Ramos (cell line): Measurements from ENCODE around the gene NMT2.
"Not testable (repeated sequence)": the region's sequence is repeated elsewhere in the genome, so short reads cannot be mapped to it uniquely, and the experiment has no call there.

Experiments
- in situ Hi-C: fragments of 300-500 bp; cut with MboI; formaldehyde crosslinking; loops from one replicate; pipeline ENCODE4 v1.14.3; 2022; ENCODE audit warnings: low sequenced_read_pairs; ENCODE audit not compliant: unreplicated experiment

Gene NMT2

DNA sequence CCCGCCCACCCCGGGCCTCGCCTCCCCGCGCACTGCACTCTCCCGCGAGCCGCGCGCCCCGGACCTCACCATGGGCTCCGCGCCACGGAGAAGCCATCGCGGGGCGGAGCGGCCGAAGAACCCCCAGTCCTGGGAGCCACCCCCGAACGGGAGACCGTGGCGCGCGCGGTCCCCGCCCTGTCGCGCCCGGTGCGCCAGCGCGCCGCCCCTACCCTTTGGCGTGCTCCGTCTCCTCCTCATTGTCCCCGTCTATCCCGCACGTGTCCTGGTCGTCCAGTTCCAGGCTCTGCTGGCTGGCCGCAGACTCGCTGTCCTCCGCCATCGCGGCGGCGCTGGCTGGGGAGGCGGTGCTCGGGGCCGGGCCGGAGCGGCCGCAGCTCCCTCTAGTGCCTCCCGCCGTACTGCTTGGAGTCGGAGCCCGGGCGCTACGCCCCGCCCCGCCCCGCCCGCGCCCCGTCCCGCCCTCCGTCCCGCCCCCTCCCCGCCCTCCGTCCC lies at the start of gene NMT2:
NMT2 (minus strand) TSS at position 403 of the 495 bp plus-strand sequence; CDS start at position 322, 81 bp downstream.
- in situ Hi-C loops, result no loop called here

DNA sequence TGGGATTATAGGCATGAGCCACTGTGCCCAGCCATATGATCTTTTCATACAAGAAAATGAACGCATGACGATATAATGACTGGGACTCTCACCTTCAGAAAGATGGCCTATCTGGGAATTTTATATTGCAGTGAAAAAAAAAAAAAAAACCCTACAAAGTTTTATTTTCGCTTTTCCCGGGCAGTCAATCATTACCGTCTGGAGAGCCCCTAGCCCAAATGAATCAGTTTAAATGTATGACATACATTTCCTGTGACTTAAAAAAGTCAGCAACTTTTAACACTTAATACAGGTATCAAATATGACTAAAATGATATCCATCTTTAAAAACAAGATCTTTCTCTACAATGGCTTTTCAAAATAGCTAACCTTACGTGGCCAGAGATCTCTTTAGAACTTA lies 48.2 kb upstream of the NMT2 start:
- in situ Hi-C loops, result no loop called here

DNA sequence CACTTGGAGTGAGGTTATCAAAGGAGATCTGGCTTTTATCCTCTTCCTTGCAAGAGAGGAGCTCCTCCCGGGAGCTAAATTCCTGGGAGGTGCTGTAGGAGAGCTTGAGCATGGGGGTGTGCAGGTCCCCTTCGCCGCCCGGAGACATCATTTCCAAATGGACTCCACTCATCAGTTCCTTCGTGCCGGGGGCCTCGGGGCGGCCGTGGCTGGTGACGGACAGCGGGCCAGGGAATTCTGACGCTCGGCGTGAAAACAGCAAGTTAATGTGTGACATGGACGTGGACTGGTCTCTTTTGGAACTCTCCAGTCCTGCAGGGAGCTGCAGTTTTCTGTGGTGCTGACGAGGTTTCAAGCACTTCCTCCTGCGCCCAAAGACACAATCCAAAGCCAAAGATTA lies 45.7 kb upstream of the NMT2 start:
- in situ Hi-C loops, result no loop called here

DNA sequence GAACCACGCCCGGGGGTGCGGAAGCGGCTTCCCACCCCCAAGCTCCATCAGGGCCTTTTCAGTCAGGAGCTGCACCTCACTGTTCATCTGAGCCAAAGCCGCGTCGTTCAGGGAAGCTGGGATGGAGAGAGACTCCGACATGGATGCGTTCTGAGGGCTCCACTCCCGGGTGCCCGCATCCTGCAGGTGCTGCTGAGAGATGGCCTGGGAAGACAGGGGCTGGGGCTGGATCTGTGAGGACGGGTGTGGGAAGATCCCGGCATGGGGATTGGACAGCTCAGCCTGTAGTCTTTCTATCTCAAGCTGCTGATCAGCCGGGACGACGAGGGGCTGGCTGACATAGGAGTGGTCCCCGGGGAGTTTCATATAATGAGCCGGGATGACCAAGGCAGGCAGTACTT lies 45.0 kb upstream of the NMT2 start:
- in situ Hi-C loops, result no loop called here

DNA sequence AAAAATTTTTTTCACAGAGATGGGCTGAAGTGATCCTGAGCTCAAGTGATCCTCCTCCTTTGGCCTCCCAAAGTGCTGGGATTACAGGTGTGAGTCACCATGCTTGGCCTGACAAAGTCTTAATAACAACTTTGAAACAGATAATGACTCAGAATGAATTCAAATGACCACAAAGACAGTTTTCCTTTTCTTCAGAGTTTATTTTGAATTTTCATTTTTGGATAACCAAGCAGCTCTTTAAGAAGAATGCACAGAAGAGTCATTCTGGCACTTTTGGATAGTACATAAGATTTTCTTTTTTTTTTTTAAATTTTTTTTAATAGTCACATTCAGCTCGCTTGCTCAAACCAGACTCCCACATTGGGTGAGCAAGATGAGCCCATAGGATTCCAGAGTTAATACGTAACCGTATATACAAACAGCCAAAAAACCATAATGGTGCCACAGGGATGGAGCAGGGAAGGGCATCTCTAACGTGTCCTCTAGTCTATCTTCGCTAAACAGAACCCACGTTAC lies 43.0 kb upstream of the NMT2 start:
- in situ Hi-C loops, result no loop called here

DNA sequence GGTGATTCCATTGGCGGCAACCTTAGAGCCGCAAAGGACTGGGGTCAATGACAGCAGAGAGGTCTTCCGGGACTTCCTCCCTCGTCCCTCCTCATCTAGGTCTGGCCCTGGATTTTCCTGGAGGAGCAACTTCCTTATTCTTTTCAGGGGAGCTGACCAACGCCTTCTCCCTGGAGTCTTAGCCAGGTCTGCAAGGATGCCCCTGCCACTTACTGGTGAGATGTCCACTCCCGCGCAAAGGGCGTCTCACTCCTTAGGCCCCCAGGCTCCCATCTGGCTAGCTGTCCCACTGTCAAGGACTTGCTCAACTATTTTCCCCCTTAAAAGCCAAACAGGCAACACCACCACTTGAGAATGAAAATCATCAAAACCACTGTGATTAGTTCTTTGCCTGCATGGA lies 42.0 kb upstream of the NMT2 start:
- in situ Hi-C loops, result no loop called here

DNA sequence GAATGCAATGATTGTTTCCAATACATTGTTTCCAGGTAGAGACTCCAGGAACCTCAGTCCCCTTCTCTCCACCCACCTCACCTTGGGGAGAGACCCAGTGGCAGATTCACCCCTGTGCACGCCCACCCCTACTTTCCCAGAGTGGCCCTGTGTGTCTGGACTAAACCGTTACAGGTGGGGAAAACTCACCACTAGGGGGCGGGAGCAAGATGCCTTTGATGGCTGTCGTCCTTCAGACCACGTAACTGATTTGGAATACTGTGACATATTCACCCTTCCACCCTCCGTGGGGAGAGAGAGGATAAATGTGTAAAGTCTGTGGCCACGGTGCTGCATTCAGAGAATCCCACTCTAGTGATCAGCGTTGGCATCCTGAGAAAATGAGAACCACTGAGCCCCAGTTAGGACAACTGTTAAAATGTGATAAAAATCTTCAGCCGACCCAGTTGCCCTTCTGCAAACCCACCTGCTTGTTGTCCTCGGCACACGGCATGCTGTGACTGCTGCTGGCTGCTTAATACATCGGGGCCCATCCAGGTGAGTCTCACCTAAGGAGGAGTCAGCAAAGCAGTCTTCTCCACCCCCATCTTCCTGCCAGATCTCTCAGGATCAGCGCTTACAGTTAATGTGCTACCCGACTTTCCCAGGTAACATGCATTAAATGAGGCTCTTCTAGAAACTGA lies 41.5 kb upstream of the NMT2 start:
- in situ Hi-C loops, result no loop called here

DNA sequence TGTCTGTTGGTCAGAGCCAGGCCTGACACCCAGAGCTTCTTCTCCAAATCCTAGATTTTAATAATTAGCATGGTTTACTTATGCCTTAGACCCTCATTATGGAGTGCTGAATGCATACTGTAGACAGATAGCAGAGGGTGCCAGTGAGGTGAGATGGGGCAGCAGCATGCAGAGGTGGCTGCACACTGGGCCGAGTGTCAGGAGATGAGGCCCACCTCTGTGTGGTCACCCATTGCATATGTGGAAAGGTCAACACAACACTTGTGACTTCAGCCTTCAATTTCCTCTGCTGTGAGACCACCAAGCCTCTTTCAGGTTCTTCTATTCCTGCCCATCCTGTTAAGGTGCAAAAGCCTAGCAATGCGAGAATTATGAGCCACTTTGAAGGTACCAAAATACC lies 39.7 kb upstream of the NMT2 start:
- in situ Hi-C loops, result no loop called here

DNA sequence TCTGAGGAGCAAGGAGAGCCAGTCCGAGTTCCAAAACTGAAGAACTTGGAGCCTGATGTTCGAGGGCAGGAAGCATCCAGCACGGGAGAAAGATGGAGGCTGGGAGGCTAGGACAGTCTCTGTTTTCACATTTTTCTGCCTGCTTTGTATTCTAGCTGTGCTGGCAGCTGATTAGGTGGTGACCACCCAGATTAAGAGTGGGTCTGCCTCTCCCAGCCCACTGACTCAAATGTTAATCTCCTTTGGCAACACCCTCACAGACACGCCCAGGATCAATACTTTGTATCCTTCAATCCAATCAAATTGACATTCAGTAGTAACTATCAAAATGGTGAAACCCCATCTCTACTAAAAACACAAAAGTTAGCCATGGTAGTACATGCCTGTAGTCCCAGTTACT lies 38.9 kb upstream of the NMT2 start:
- in situ Hi-C loops, result not testable (repeated sequence)

DNA sequence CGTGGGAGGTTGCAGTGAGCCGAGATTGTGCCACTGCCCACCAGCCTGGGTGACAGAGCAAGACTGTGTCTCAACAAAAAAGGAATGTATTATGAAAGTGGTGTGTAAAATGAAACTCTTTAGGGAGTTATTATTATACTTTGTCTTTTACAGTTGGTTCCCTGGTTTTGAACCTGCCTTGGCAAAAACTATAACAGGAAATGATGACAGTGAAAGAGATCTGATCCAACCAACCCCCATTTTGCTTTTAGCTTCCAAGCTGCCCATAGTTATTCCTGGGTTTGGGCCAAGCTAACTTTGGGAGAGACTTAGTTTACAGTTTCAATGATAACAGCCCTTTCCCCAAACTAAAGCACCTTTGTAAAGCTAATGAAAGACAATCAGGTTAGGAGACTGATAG lies 34.1 kb upstream of the NMT2 start:
- in situ Hi-C loops, result no loop called here

DNA sequence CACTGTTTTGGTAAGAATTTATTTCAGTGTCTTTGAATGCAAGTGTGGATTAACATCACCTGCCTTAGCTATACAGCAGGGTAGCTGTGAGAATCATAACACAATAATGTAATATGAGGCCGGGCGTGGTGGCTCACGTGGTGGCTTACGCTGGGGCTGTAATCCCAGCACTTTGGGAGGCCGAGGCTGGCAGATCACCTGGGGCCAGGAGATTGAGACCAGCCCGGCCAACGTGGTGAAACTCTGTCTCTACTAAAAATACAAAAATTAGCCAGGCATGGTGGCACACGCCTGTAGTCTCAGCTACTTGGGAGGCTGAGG lies 33.8 kb upstream of the NMT2 start:
- in situ Hi-C loops, result not testable (repeated sequence)

DNA sequence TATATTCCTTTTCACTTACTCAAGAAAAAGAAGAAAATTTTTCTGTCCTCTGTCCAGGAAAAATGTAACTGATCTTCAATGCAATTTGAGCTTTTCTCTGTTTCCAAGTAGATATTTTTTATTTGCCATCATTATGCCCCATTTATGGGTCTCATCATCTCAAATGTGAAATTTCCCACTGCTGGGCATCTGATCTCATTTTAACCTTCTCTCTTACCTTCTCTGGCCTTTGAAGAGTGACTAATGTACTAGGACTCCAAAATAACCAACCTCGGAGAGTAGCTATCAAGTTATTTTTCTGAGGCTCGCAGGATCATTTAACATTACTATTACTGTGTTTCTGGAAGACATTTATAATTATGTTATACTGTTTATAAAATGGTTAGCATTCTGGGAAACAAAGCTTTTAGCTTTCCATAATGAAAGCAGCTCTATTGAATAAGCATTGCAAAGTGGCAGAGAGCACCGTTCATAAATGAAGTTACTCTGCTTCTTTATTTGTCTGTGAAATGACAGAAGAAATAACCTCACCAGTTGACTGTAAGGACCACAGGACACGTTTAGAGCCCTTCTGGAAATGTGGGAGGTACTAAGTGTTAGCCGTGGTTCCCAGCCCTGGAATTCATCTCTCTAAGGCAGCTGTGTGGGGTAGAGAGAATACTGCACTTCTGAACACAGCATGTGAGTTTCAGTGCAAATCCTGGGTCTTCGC lies 33.3 kb upstream of the NMT2 start:
- in situ Hi-C loops, result no loop called here

DNA sequence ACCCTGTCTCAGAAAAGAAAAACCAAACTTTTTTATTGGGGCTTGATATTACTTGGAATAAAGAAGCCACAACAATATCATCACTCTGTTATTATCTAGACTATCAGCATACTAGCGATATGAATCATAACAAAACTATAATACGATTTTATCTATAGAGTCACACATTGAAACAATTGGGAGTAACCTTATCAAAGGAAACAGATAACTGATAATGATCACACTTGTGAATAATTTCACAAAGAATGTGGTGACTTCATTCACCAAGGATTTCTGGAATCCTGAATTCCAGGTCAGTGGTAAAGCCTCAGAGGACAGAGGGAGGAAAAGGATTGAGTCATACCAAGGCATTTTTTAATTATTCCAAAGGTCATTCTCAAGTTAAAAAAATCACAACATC lies 32.1 kb upstream of the NMT2 start:
- in situ Hi-C loops, result no loop called here

DNA sequence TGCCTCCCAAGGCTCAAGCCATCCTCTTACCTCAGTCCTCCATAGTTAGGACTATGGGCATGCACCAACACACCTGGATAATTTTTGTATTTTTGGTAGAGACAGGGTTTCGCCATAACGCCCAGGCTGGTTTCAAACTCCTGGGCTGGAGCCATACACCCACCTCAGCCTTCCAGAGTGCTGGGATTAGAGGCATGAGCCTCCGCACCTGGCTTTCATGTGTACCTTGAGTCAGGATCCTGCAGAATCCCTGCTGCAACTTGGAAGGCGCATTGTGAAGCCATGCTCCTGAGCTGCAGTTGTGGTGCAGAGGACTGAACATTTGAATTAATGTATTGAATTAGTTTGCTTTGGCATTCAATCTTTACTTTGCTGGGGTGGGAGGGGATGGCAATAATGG lies 29.4 kb upstream of the NMT2 start:
- in situ Hi-C loops, result no loop called here

DNA sequence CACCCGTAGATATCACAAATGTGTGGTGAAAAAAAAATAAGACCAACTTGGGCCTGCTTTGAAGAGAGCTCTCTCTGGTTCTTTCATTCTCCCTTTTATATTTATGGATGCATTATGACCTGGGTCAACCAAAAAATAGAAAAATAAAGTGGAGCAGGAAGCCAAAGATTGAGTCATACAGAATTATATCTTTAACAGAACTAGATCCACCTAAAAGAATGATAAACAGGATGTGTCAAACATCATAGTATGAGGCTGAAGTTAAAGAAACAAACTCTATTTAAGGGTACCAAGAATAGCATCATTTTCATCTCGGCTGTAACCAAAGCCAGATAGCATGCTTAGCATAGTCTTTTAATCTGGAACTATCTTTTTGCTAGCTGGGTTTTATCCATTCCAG lies 28.8 kb upstream of the NMT2 start:
- in situ Hi-C loops, result no loop called here

DNA sequence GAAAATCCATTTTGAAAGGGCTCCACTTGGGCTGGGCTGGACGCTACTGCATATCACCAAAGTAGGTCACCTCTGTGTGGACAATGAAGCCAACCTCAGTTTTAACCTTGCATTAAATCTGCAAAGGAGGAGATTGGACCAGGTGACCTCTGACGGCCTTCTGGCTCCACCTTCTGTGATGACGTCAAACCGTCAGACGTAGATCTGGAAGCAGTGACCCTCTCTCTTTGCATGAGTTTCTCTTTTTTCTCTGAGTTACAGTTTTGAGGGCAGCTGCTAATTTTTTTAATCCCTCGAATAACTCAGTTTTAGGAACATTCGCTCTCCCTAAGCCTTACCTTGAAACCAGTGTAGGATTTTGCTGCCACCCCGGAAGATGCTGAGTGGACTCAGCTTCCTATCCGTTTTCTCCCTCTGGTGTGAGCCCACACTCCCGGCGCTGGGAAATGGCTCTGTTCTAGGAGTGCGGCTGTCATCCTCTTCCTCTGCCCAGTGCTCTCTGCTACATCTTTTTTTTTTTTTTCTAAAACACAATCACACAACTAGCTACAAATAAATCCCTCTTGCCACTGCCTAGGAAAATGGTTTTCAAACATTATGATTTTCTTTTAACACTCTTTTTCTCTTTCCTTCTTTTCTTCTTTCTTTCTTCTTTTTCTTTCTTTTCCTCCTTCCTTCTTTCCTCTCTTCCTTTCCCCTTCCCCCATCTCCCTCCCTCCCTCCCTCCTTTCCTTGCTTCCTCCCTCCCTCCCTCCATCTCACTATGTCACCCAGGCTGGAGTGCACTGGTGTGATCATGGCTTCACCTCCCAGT lies 27.7 kb upstream of the NMT2 start:
- in situ Hi-C loops, result no loop called here

DNA sequence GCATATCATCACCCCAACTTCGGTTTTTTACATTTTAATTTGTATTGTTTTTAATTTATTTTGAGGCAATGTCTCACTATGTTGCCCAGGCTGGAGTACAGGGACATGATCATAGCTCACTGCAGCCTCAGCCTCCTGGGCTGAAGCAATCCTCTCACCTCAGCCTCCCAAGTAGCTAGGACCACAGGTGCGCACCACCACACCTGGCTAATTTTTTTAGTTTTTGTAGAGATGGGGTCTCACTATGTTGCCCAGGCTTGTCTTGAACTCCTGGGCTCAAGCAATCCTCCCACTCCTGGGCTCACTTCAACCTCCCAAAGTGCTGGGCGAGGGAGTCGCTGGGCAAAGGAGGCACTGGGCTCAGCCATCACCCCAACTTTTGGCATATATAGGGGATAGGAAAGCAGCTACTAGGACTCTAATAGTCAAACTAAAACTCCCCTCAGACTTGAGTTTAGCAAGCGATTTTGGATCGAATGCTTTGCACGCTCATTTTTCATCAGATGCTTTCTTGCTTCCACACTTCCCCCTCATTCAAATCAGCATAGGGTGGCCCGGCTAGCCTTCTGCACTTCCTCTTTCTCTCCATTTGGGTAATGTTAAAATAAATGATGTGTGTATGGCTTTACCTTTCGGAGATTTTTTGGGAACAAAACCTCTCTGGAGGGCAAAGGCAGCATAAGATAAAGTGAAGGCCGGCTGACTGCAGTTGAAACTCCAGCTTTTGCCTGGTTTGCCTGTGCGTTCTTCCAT lies 20.8 kb upstream of the NMT2 start:
- in situ Hi-C loops, result no loop called here

DNA sequence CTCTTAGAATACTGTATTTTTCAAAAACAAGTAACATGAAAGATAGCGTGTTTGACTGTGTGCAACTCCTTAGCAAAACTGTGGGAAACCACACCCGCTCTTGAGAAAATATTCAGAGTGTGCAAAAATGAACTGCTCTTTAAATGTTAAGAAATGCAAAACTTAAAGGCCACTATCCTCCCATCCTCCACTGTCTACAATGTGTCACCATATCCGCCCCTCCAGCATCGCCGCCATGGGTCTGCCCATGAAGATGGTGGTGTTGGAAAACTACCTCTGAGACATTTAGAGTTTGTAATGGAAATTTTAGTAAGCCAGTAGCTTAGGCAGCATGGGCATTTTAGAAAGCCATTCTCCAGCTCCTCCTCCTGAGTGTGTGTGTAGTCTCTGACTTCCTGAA lies 20.1 kb upstream of the NMT2 start:
- in situ Hi-C loops, result no loop called here

DNA sequence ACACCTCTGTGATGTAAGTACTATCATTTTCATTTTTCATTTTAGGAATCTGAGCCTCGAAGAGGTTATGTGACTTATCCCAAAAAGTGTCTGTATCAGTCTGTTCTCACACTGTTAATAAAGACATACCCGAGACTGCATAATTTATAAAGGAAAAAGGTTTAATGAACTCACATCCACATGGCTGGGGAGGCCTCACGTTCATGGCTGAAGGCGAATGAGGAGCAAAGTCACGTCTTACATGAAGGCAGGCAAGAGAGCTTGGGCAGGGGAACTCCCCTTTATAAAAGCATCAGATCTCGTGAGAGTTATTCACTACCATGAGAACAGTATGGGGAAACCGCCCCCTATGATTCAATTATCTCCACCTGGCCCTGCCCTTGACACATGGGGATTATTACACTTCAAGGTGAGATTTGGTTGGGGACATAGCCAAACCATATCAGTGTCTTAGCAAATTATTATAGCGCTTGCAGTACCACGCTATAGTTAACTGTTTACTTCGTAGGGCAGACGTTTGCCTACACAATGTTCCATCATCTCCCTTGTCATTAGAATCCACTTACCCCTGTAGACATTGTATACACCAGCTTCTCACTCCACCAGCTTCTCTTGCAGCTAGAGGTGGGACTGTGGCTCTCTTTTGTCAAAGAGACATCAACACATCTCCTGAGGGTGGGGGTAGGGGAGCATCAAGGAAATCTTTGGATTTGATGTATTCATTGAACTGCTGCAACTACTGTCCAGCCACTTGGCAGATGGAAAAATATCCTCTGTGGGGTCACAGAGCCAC lies 15.4 kb upstream of the NMT2 start:
- in situ Hi-C loops, result no loop called here
